Measurements from ENCODE around the gene TBL1X.

TBL1X gene

GRCh38 chrX:9746148-9746888 lies 281.5 kb downstream of the TBL1X start:
- no peak for TF ChIP-seq FOXP2 (optimal IDR thresholded peaks at IDR 0.05; ENCODE audit: borderline replicate concordance, extremely low read depth, extremely low read length, insufficient read depth)
- TF ChIP-seq SIN3A (IDR thresholded peaks at IDR 0.05; ENCODE audit: borderline replicate concordance, insufficient read depth, low read length): no peak
- TF ChIP-seq TAF1 (IDR thresholded peaks at IDR 0.05; ENCODE audit: borderline replicate concordance, insufficient read depth, low read length): no peak
- TF ChIP-seq REST (IDR thresholded peaks at IDR 0.05; ENCODE audit: insufficient read depth in 1 of 2, low read depth in 2 of 2, low read length in 2 of 2): no peak
- no peak for TF ChIP-seq POLR2AphosphoS5 (IDR thresholded peaks at IDR 0.05; ENCODE audit: low read depth, low read length)

- TF ChIP-seq FOXP2 (optimal IDR thresholded peaks at IDR 0.05; ENCODE audit: borderline replicate concordance, extremely low read depth, extremely low read length, insufficient read depth): no peak
- no peak for TF ChIP-seq TAF1 (IDR thresholded peaks at IDR 0.05; ENCODE audit: borderline replicate concordance, insufficient read depth, low read length)
- no peak for TF ChIP-seq REST (IDR thresholded peaks at IDR 0.05; ENCODE audit: insufficient read depth in 1 of 2, low read depth in 2 of 2, low read length in 2 of 2)
- TF ChIP-seq POLR2AphosphoS5 (IDR thresholded peaks at IDR 0.05; ENCODE audit: low read depth, low read length): no peak
- no peak for TF ChIP-seq SIN3A (IDR thresholded peaks at IDR 0.05; ENCODE audit: borderline replicate concordance, insufficient read depth, low read length)
These were observed 282.8 kb downstream of the TBL1X start for GRCh38 chrX:9747644-9748043.

- TF ChIP-seq TAF1 (IDR thresholded peaks at IDR 0.05; ENCODE audit: borderline replicate concordance, insufficient read depth, low read length) (no peak), SIN3A (IDR thresholded peaks at IDR 0.05; ENCODE audit: borderline replicate concordance, insufficient read depth, low read length) (no peak), FOXP2 (optimal IDR thresholded peaks at IDR 0.05; ENCODE audit: borderline replicate concordance, extremely low read depth, extremely low read length, insufficient read depth) (no peak), REST (IDR thresholded peaks at IDR 0.05; ENCODE audit: insufficient read depth in 1 of 2, low read depth in 2 of 2, low read length in 2 of 2) (no peak), POLR2AphosphoS5 (IDR thresholded peaks at IDR 0.05; ENCODE audit: low read depth, low read length) (no peak)
These were observed 284.4 kb downstream of the TBL1X start for GRCh38 chrX:9749146-9749692.

GRCh38 chrX:9757366-9757765 lies 292.5 kb downstream of the TBL1X start:
- TF ChIP-seq TAF1 (IDR thresholded peaks at IDR 0.05; ENCODE audit: borderline replicate concordance, insufficient read depth, low read length) (no peak), FOXP2 (optimal IDR thresholded peaks at IDR 0.05; ENCODE audit: borderline replicate concordance, extremely low read depth, extremely low read length, insufficient read depth) (no peak), SIN3A (IDR thresholded peaks at IDR 0.05; ENCODE audit: borderline replicate concordance, insufficient read depth, low read length) (no peak), REST (IDR thresholded peaks at IDR 0.05; ENCODE audit: insufficient read depth in 1 of 2, low read depth in 2 of 2, low read length in 2 of 2) (no peak), POLR2AphosphoS5 (IDR thresholded peaks at IDR 0.05; ENCODE audit: low read depth, low read length) (no peak)
